ENCODE results near the gene TMEM121B.
"Not testable (repeated sequence)": the region's sequence is repeated elsewhere in the genome, so short reads cannot be mapped to it uniquely, and the experiment has no call there.

TMEM121B gene

DNA sequence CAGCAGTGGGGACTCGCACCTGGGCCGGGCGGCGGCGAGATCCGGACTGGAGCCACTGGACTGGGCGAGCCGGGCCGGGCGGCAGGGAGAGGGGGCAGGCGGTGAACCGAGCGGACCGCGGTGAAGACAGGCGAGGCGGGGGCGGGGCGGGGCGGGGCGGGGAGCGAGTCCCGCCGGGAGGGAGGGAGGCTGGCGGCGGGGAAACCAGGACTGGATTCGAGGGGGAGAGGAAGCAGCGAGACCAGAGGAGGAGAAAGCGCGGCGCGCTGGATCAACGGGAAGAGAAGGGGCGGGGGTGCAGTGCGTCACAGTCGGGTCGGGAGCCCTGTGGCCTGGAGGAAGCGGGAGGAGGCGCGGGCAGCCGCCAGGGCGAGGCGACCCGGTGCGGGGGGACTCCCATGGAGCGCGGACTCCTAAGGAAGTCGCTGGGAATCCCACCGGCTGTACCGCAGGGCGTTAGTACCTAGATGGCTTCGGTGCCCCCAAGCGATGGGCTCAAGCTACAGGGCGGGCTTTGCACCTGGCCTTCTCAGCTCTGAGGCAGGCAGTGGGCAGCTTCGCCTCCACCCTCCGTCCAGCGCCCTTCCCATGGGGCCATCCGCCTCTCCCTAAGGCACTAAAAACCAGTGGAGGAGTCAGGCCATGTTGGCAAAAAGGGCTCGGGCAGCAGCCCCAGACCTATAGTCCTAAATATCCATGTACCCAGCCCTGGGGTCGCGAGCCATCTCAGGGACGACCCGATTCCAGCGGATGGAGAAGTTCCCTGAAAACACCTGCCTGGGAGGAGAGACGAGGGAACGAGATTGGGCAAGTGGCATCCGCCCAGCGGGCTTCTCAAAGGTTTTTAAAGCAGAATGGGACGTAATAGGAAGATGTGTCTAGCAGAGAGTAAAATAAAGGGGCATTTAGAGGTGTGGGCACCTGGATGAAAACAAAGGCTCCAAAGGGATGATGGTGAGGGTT, at the start of gene TMEM121B:
TMEM121B (minus strand) TSS at position 128 of the 963 bp plus-strand sequence. CDS start 233 bp downstream, outside the sequence.
- peak; percentile 8 to 9 for DNase-seq (ENCODE audit: low read depth in 2 of 2)

DNA sequence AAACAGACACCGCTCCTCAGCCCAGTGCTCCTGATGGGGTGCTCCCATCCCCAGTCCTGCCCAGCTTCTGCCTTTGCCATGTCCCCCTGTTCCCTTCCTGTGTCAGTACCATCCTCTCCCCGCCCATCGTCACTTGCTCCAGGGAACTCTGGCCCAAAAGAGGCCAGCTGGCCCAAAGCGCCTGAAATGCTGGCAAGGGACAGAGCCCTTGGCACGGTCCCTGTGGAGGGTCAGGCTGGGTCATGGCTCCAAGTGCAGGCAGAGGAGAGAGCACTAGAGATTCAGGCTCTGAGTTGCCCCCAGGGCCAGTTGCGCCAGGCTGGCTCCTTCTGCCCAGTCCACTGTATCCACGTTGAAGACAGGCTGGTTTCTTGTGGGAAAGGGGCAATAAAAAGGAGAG, 46.3 kb upstream of the TMEM121B start:
- no peak for DNase-seq (ENCODE audit: low read depth in 2 of 2)

DNA sequence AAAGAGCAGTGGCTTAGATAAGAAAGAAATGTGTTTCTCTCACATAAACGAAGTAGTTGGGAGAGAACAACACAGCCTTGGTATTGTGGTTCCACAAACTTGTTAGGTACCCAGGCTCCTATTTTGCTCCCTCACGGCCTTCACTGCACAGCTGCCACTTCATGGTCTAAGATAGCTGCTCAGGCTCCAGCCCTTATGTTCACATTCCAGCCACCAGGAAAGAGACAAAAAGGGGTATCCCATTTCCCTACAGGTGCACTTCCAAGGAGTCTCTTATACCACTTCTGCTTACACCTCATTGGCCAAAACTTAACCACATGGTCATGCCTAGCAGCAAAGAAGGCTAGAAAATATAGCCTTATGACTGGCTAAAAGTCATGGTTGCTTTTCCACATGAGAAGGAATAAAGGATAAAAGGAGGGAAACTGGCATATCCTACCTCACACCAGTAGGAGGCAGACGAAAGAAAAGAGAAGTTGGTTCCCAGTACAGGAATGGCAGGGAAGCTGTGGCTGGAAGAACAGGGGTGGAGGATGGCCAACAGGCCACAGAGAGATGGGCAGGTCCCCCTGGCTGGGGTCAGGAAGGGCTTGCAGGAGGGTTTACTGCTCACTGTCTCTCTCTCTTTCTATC, 43.3 kb upstream of the TMEM121B start:
- no peak for DNase-seq (ENCODE audit: low read depth in 2 of 2)

DNA sequence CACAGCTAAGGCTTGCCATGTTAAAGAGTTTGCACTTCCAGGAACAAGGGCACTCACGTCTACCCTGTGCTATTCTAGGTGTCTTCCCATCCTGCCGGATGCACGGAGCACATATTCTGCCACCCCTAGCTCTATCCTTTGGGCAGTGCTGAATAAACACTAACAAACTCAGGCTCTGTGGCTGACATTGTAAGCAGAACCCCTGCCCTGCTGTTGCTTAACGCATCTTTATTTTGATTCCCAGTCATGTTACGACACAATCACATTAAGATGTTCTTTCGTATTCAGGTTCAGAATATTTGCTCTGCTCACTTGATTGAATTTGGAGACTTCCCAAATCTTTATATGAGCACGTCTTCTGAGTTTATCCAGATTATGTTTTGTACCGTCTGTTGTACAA, 41.6 kb upstream of the TMEM121B start:
- no peak for DNase-seq (ENCODE audit: low read depth in 2 of 2)

DNA sequence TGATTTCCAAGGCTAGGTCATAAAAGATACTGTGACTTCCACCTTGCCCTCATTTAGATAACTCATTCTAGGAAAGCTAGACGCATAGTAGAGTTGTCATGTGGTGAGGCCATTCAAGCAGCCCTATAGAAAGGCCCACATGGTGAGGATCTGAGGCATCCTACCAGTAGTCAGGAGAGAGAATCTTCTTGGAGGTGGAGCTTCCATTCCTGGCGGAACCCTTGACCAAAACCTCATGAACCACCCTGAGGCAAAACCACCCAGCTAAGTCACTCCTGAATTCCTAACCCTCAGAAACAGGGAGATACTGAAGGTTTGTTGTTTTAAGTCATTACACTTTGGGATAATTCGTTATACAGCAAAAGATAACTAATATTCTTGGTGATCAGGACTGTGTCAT, 40.8 kb upstream of the TMEM121B start:
- no peak for DNase-seq (ENCODE audit: low read depth in 2 of 2)

DNA sequence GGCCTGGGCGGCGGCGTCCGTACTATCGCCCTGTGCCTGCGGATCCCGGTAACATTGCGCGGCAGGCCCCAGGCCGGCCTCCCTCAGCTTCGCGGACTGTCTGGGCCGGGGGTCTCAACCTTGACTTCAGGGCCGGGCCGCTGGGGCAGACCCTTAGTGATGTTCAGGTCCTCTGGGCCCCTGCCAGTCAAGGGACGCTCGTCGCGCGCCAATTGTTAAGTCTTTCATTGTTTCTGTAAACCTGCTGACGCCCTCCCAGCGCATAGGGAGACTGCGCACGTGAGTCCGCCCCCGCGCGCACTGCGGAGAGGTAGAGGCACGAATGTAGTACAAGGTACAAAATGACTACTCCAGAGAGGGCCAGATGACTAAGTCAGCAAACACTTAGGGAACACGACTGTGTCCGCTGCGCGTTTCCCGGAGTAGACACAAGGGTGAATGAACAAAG, 38.4 kb upstream of the TMEM121B start:
- peak; percentile 7 to 16 for DNase-seq (ENCODE audit: low read depth in 2 of 2)

DNA sequence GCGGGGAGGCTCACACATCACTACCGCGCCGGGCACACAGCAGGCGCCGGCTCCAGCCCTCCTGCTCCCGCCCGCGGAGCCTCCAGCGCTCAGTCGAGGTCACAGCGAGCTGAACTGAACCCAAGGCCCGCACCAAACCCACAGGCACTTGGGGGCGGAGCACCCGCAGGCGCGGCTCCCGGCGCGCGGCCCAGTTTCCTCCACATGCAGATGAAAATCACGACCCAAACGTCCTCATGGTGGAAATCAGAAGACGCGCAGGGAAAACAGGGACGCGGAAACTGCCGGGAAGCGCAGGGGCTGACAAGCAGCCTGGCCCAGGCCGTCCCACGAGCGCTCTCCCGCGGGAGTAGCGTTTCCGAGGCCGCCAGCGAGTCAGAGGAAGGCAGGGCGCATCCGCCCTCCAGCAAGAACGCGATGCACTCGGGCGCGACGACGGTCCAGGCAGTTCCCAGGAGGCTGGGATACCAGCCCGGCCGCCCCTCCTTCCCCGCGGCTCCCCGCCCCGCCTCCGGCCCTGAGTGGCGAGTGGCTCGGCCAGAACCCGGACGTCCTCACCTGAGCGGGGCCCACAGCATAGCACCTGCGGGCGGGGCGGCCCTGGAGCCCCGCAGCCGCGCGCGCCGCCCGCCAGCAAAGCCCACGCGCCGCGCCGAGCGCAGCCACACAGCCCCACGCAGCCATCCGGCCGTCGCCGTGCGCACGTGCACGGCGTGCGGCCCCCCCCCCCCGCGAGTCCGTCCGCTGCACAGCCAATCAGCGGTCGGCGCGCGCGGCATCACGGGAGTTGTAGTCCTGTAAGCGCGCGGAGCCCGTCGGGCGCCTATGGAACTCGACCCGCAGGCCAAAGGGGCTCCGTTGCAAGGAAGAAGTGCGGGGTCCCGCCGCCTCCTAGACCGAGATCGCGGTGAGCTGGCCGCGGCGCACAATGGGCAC, 37.7 kb upstream of the TMEM121B start, which contains the start of gene HDHD5:
HDHD5 (minus strand) TSS at position 710 of the 936 bp plus-strand sequence; CDS start at position 684, 26 bp downstream.
- peak; percentile 67 to 72 for DNase-seq (ENCODE audit: low read depth in 2 of 2)

DNA sequence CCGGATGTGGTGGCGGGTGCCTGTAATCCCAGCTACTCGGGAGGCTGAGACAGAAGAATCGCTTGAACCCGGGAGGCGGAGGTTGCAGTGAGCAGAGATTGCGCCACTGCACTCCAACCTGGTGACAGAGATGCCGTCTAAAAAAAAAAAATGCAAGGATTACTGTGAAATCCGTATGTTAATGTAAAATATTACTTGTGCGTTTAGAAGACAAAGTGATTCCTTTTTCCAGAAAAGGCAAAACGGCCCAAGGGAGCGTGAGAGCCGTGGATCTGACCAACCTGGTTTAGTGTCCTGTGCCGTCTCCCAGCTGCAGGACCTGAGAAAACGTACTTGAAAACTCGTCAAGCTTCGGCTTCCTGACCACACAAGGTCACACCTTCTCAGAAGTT, 37.0 kb upstream of the TMEM121B start:
- DNase-seq (ENCODE audit: low read depth in 2 of 2) = no peak

DNA sequence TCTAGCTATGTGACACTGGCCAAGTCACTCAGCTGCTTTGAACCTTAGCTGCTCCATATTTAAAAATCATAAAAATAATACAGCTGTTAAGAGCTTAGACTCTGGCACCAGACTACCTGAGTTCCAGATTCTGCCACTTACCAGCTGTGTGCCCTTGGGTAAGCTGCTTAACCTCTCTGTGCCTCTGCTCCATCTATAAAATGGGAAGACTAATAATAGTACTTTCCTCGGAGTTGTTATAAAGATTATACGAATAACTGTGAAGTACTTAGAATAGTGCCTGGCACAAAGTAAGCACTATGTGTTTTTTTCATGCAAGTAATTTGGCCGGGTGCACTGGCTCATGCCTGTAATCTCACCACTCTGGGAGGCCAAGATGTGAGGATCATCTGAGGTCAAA, 36.6 kb upstream of the TMEM121B start:
- no peak for DNase-seq (ENCODE audit: low read depth in 2 of 2)

DNA sequence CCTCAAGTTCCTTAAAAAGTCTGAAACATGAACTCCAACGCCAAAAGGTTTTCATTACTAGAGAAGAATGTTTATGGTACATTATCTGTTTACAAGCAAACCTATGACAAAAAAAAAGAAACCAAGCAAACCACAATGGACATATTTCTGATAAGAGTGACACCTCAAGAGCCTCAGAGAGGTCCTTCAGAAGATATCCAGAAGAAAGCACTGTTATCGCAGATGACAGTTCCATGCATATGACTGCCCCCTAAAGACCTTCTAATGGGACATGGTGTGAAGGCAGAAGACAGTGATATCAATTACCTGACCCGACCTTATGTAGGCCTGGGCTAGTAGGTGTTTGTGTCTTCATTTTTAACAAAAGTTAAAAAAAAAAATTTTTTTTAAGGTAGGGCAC, 34.8 kb upstream of the TMEM121B start:
- DNase-seq (ENCODE audit: low read depth in 2 of 2) = no peak

DNA sequence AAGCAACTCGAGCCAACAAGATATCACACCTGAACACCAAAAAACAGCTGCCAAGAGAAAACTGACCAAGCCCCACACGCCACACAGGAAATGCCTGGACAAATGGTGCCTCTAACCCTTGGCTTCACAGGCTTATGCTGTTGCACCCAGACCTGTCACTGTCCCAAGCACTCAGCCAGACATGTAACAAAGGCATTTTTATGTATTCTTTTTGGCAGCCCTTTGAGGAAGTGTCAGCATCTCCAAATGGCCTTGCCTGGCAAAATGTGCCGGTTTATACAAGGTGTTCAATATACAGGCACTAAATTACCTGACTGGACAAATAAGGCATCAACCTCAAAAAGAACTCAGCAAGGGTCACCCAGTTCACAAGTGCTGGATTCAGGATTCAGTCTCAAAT, 31.8 kb upstream of the TMEM121B start:
- DNase-seq (ENCODE audit: low read depth in 2 of 2) = no peak

DNA sequence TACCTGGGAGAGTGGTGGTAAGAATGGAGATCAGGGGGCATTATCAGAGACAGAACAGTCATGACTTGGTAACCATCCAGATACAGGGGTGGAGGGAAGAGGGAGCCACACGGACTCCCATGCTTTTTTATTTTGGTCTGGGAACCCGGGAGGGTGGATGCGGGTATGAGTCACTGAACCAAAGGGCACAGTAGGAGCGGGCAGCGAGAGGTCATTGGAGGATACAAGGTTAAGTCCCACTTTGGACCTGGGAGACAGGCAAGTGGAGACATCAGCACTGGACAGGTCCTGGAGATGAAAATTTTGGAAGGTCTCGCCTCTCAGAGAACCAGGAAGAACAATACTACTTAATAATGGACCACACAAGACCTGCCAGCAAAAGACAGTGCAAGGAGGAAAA, 31.2 kb upstream of the TMEM121B start:
- DNase-seq (ENCODE audit: low read depth in 2 of 2) = no peak

DNA sequence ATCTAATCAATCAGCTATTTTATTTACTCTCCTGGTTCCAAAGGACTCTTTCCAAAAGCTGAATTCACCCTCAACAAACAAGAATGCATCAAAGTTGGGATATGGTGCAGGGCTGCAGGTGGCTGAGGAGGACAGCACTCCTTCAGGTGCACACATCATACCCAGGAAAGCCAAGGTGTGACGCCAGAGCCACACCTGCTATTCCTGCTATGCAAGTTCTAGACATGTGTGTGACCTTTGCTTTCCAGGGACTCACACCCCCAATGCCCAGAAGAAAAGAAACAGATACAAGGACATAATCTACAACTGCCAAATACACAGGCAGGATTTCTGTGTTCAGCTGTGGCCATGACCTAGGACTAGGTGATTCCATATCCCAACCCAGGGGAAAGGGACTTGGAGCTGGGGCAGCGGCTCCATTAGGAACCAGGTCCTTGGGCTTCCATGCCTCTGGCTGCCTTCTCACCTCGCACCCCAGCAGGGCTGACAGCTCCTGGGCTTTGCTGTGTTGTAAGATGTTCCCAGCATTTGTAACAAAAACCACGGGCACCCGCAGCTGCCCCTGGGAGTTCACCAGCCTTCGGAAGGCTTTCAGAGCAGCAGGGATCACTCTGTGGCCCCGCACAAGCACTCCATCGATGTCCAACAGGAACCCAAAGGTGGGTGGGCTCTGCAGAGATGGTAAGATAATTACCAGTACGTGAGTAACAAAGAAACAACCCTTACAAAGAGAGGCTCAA, 28.1 kb upstream of the TMEM121B start:
- DNase-seq (ENCODE audit: low read depth in 2 of 2) = no peak

DNA sequence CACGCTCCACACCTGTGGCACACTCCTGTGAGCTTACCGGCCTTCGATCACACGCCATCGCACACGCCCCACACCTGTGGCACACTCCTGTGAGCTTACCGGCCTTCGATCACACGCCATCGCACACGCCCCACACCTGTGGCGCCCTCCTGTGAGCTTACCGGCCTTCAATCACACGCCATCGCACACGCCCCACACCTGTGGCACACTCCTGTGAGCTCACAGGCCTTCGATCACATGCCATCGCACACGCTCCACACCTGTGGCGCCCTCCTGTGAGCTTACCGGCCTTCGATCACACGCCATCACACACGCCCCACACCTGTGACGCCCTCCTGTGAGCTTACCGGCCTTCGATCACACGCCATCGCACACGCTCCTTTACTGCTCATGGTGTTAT, 26.3 kb upstream of the TMEM121B start:
- not testable (repeated sequence) for DNase-seq (ENCODE audit: low read depth in 2 of 2)

DNA sequence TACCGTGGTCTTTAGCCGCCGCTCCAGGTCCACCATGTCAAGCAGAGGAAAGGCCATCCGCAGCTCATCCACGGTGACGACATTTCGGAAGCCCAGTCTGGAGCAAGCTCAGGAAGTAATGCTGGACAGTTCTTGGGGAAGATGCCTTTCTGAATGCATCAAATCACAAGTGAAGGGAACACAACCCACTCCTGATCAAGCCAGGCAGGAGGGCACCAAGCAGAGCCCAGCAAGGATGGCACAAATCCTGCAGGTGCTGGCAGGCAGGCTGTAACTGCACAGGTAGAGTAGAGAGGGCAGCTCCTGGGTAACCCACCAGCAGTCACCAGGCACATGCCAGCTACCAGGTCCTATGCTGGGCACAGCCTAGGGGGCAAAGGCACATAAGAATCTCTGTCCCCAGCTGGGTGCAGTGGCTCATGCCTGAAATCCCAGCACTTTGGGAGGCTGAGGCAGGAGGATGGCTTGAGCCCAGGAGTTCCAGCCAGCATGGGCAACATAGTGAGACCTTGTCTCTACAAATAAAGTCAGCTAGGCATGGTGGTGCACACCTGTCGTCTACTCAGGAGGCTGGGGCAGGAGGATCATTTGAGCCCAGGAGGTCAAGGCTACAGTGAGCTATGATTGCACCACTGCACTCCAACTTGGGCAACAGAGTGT, 24.0 kb upstream of the TMEM121B start:
- no peak for DNase-seq (ENCODE audit: low read depth in 2 of 2)

DNA sequence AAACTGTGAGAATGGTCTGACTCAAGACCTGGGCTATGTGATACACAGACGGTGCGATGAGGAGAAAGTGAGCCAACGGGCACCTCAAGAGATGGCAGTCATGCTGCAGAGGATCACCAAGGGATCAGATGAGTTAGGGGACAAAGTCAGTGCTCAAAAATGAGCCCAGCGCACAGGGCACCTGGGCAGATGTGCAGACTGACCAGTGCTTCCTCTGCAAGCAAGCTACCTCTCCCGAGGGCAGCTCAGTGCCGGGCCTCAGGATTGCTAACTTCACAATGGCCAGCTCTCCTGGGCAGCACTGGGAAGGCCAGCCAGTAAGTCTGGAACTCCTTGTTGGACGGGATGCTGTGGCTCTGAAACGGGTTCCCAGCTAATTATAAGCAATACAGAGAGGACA, 22.7 kb upstream of the TMEM121B start:
- no peak for DNase-seq (ENCODE audit: low read depth in 2 of 2)

DNA sequence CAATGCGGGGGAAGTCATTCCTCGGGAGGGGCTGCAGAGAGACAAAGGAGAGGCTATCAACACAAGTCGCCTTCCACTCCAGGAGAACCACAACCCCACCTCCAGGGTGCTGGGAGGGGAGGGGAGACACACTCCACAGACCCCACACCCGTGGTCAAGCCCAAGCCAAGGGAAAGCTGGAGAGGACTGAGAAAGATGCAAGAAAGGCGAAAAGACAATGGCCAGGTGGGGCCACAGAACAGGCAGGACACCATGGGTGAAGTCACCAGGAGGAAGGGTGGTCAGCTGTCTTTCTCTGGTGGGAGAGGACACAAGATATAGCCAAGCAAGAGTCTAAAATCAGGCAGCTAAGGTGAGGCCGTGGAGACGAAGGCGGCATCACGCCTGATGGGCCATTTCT, 21.9 kb upstream of the TMEM121B start:
- DNase-seq (ENCODE audit: low read depth in 2 of 2) = no peak

DNA sequence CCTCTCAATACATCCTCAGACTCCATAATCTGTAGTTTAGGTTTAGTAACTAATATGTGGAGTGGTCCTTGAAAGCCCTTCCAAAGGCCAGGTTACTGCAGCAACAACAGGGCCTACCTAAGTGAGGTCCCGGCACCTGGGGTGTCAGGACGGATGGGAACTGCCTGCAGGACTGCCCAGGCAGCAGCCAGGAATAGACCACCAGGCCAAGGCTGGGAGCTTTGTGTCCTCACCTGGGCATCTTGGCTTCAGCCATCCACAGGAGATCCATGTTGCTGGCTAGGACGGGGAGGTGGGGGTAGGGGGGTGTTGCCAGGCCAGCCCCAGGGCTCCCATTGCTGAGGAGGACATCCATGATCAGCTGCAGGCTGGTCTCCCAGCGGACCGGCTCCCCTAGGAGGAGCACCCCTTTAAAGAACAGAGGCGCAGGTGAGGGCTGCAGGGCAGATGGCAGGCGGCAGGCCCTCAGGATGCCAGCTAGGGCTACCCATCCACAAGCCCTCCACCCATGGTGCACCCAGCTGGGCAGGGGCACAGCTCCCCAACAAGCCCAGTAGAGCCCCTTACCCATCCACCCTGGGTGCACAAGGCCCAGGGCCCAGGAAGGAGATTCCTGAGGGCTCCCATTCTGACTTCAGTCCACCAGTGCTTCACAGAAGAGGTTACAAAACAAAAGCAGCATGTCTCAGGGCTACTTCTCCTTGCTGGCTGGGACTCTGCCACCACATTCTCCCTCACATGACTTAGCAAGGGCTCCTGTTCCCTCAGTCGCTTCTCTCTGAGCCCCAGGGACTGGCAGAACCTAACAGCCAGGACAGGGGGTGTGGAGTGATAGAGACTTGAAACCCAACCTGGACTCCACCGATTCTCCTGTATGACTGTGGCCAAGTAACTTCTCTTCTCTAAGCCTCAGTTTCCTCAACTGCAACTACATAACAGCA, 19.9 kb upstream of the TMEM121B start:
- no peak for DNase-seq (ENCODE audit: low read depth in 2 of 2)

DNA sequence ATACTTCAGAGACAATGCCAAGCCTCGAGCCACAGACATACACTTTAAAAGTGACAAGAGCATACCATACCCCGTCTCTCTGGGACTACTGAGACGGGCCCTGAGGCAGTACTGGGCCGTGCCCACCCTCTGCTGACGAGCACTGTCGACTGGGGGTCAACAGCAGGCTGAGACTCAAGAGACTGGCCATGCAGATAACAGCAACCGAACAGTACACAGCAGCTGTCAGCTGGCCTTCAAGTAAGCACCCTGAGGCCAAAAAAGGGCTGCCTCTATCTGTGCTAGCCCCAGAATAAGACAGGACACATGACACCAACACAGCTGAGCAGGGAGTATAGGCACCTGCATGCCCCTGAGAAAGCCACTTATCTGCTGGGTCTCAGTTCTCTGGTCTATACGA, 18.9 kb upstream of the TMEM121B start:
- no peak for DNase-seq (ENCODE audit: low read depth in 2 of 2)
